ENCODE data around the gene TSPAN17.

Gene TSPAN17

GRCh38 chr5:176660860-176661641 lies 13.8 kb downstream of the TSPAN17 start:
- peak; percentile 43 for DNase-seq

- no peak for DNase-seq
Measured at GRCh38 chr5:176661676-176662075, 14.4 kb downstream of the TSPAN17 start.

GRCh38 chr5:176662371-176663333 lies 15.4 kb downstream of the TSPAN17 start:
- no peak for DNase-seq

- no peak for DNase-seq
Measured at GRCh38 chr5:176663566-176663965, 16.3 kb downstream of the TSPAN17 start.

- DNase-seq = no peak
Measured at GRCh38 chr5:176664479-176664878, 17.2 kb downstream of the TSPAN17 start.

GRCh38 chr5:176664886-176665285 lies 17.6 kb downstream of the TSPAN17 start:
- no peak for DNase-seq

GRCh38 chr5:176665517-176665916 lies 18.2 kb downstream of the TSPAN17 start:
- DNase-seq = no peak

GRCh38 chr5:176667637-176668036 lies 20.4 kb downstream of the TSPAN17 start:
- DNase-seq = no peak

GRCh38 chr5:176670449-176670848 lies 23.2 kb downstream of the TSPAN17 start:
- no peak for DNase-seq

GRCh38 chr5:176671399-176671798 lies 24.1 kb downstream of the TSPAN17 start:
- DNase-seq = no peak

- no peak for DNase-seq
Measured at GRCh38 chr5:176671890-176672747, 24.8 kb downstream of the TSPAN17 start.

- no peak for DNase-seq
Measured at GRCh38 chr5:176673651-176674583, 26.6 kb downstream of the TSPAN17 start.

- DNase-seq = no peak
Measured at GRCh38 chr5:176674799-176675198, 27.5 kb downstream of the TSPAN17 start.

GRCh38 chr5:176675676-176676360 lies 28.5 kb downstream of the TSPAN17 start:
- DNase-seq = no peak

- no peak for DNase-seq
Measured at GRCh38 chr5:176676361-176676824, 29.1 kb downstream of the TSPAN17 start.

GRCh38 chr5:176677209-176677939 lies 30.1 kb downstream of the TSPAN17 start:
- no peak for DNase-seq

- DNase-seq = no peak
Measured at GRCh38 chr5:176678584-176678983, 31.3 kb downstream of the TSPAN17 start.

- no peak for DNase-seq
Measured at GRCh38 chr5:176679365-176680225, 32.3 kb downstream of the TSPAN17 start.

- DNase-seq = no peak
Measured at GRCh38 chr5:176680226-176680563, 32.9 kb downstream of the TSPAN17 start.
